ENCODE results near the gene DNAJC12.
"Not testable (repeated sequence)": the region's sequence is repeated elsewhere in the genome, so short reads cannot be mapped to it uniquely, and the experiment has no call there.

DNAJC12 gene

GRCh38 chr10:67790534-67791408 lies 47.2 kb downstream of the DNAJC12 start:
- peak; percentile 41 for DNase-seq

DNA sequence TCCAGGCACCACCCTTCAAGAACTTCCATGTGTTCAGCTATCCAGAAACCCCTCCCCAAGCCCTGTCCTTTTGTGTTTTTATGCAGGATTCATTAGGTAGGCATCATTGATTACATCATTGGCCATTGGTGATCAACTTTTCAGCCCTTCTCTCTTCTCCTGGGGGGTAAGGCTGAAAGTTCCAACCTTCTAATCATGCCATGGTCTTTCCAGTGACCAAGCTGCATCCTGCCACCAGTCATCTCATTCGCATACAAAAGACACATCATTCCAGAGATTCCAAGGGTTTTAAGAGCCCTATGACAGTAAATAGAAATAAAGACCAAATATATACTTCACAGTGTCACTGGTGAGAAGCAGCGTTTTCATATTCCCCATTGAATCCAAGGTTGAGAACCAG lies 48.2 kb downstream of the DNAJC12 start:
- DNase-seq, result no peak

GRCh38 chr10:67788028-67788886 lies 49.7 kb downstream of the DNAJC12 start:
- peak; percentile 90 for DNase-seq

- peak; percentile 24 for DNase-seq
These were observed 52.9 kb downstream of the DNAJC12 start for GRCh38 chr10:67785098-67785497.

DNA sequence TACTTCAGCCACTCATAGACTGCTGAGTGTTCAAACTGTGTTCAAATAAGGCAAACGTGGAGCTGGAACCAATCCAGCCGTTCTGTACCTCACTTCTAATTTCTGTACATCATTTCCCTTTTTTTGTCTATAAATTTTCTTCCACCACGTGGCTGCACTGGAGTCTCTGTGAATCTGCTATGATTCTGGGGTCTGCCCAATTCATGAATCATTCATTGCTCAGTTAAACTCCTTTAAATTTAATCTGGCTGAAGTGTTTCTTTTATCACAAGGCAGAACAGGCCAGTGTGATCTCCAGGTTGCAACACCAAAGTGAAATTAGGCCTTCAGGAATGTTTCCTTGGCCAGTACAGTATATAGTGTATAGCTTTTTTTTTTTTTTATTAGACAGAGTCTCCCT lies 53.5 kb downstream of the DNAJC12 start:
- no peak for DNase-seq

DNA sequence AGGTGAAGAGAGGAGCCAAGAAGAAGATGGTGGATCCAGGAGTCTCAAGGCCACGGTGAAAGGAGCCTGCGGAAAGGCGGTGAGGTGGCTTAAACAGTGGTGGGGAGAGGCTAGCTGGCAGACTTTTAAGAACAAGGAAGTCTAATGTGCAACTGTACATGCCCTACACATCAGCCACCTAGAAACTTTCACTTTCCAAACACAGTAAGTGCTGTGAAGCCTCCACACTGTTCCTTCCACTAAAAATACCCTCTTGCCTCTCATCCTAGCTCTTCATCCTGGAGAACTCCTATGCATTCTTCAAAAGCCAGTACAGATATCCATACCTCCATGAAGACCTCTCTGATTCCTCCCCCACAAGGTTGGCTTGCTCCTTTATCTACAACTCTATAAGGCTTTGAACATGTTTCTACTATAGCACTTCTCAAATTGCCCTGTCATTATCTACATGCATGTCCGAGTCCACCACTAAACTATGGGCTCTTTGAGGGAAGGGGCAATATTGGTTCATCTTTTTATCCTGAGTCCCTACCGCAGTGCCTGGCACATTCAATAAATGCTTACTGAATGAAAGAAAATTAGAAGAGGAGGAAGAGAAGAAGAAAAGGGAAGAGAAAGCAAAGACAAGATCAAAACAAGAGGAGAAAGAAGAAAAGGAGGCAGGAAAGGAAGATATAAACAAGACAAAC lies 54.2 kb downstream of the DNAJC12 start:
- DNase-seq, result no peak

GRCh38 chr10:67782530-67782929 lies 55.5 kb downstream of the DNAJC12 start:
- DNase-seq, result no peak

- DNase-seq, result no peak
These were observed 57.0 kb downstream of the DNAJC12 start for GRCh38 chr10:67780759-67781538.

GRCh38 chr10:67780204-67780621 lies 57.8 kb downstream of the DNAJC12 start:
- DNase-seq, result not testable (repeated sequence)

DNA sequence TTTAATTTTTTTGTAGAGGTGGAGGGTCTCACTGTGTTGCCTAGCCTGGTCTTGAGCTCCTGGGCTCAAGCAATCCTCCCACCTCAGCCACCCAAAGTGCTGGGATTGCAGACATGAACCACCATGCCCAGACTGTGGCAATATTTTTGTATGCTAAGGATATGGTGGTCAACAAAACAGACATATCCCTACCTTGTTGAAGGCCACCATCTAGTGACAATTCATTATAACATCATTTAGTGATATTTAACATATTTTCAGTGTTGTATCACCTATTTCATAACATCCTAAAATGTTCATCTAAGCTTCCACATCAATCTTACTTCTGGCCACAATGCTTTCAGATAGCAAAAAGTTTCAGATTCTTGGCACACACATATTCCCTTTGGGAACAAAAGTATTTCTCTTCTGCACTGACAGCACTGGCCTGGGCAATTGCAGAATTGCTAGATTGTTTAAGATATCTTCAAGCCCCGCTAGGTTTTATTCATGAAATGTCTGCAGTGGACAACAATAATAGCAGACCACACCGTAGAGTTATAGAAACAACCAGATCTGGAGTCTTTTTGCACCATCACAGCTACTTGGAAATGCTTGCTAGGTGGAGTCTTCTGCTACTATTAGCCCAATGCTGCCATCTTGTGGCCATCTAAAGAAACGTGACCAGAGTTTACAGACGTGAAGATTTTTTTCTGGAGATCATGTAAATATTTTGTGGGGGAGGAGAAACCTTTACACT lies 58.4 kb downstream of the DNAJC12 start:
- peak; percentile 73 for DNase-seq

- DNase-seq, result no peak
These were observed 61.6 kb downstream of the DNAJC12 start for GRCh38 chr10:67776371-67776770.

- no peak for DNase-seq
These were observed 62.7 kb downstream of the DNAJC12 start for GRCh38 chr10:67775279-67775678.

DNA sequence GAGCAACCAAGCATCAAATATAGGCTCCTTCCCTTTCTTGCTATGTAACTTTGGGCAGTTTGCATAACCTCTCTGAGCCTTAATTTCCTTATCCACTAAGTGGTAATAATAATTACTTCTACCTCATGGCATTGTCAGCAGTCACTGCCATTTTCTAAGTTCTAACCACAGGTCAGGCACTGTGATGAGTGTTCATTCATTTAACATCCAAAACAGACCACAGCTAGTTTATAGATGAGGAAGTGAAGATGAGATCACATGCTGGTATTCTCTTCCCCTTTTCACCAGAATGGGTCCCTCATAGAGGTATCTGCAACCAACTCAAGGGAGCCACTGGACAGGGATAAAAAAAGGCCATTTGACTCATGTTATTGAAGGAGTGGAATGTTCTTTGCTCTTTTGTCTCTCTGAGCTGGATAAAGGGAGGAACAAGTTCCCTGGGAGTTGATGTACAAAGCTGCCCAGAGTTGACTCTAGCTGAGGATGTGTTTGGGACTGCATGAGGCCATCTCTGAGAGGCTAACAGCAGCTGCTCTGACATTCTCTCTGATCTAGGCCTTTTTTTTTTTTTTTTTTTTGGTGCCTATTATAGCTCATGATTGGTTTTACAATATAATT lies 65.0 kb downstream of the DNAJC12 start:
- DNase-seq, result no peak

- DNase-seq, result no peak
These were observed 65.8 kb downstream of the DNAJC12 start for GRCh38 chr10:67772151-67772550.

DNA sequence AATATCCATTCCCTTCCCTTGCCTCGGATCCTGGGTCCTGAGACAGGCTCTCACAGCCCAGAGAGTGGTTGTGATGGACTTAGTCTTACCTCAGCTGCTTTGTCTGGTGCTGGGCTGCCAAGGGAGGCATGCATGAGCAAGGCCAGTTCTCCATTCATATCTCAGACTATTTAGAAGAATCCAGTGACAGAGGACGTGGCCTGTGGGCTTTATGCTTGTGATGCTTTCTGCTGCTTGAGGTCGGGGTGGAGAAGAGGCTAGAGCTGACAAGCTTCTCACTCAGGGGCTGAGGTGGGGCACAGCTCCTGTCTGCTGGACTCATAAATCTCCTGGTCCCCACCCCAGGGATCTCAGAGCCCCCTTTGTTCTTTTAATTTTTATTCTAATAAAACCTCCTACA lies 66.8 kb downstream of the DNAJC12 start:
- DNase-seq, result no peak

- DNase-seq, result no peak
These were observed 67.5 kb downstream of the DNAJC12 start for GRCh38 chr10:67770537-67770936.

DNA sequence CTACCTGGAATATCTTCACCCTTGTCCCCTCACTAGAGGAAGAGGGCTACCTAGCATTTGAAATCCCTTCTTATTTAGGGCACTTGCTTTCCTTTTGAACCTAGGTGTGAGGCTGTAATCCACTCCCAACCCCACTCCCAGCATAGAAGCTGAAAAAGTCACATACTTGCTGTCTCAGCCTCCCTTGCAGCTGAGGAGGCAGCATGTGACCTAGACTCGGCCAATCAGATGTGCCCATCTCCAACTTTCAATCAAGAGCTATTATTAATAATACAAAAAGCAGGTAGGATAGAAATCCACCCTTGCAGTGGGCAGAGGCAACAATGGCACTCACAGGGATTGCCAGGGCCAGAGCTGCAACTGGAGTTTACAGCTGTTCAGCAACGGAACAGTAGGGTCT lies 70.7 kb downstream of the DNAJC12 start:
- no peak for DNase-seq

DNA sequence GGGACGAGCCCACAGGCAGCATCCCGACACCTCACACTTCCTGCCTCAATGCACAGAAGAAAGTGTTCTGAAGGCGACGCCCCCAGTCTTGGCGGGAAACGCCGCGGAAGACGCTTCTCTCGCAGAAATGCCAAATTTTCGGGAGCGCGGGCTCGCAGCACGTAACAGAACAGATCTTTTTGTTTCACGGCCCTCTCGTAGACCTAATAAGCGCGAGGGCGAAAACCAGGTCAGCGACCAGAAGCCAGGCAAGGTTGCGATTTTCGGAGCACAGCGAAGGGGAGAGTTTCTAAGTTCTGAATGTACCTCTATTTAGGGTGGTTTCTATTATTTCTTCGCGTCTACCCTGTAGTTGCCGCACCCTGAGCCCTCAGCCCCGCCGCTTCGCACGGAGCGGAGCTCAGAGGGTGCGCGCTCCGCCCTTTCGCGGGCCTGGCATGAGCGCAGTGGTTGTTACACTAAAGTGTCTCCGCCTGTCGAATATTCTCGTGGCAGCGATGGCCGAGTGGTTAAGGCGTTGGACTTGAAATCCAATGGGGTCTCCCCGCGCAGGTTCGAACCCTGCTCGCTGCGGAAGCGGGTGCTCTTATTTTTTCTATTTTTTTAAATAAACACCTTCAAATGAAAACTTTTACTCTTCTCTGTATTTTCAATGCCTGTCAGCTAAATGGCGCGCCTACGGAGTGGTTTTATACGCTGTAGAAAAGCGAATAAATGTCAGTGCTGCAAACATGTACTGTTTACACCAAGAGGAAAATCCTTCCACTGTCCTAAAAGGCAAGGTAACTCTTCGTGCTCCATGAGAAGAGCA lies 73.8 kb downstream of the DNAJC12 start:
- DNase-seq, result peak; percentile 97

- peak; percentile 85 for DNase-seq
These were observed 74.4 kb downstream of the DNAJC12 start for GRCh38 chr10:67763499-67764011.

- not testable (repeated sequence) for DNase-seq
These were observed 75.4 kb downstream of the DNAJC12 start for GRCh38 chr10:67762567-67762966.

Data from activated CD4-positive, alpha-beta T cell treated with anti-CD3 and anti-CD28 coated beads for 48 hours (primary cell).